ENCODE results near the gene IFITM1. TPM values are rescaled to one million over a fixed set of nuclear protein-coding genes. Genes with fewer than 3 reads are reported as not detected.

The IFITM1 gene
- 0.09 and 0.65 TPM in 2 replicates for total RNA-seq

DNA sequence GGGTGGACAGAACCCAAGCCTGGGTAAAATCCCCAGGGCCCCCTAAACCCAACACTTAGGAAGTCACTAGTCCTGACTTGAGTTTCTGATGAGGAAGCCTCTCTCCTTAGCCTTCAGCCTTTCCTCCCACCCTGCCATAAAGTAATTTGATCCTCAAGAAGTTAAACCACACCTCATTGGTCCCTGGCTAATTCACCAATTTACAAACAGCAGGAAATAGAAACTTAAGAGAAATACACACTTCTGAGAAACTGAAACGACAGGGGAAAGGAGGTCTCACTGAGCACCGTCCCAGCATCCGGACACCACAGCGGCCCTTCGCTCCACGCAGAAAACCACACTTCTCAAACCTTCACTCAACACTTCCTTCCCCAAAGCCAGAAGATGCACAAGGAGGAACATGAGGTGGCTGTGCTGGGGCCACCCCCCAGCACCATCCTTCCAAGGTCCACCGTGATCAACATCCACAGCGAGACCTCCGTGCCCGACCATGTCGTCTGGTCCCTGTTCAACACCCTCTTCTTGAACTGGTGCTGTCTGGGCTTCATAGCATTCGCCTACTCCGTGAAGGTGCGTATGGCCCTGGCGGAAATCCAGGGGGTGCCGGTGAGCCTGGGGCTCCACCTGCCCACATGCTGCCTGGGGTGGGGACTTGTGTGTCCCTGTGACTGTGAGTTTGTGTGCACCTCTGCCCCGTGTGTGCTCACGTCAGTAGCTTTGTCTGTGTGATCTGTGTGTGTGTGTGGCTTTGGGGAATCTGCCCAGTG is at the start of gene IFITM1:
IFITM1 (plus strand) TSS at position 254 of the 767 bp plus-strand sequence; CDS start at position 385, 131 bp downstream.

DNA sequence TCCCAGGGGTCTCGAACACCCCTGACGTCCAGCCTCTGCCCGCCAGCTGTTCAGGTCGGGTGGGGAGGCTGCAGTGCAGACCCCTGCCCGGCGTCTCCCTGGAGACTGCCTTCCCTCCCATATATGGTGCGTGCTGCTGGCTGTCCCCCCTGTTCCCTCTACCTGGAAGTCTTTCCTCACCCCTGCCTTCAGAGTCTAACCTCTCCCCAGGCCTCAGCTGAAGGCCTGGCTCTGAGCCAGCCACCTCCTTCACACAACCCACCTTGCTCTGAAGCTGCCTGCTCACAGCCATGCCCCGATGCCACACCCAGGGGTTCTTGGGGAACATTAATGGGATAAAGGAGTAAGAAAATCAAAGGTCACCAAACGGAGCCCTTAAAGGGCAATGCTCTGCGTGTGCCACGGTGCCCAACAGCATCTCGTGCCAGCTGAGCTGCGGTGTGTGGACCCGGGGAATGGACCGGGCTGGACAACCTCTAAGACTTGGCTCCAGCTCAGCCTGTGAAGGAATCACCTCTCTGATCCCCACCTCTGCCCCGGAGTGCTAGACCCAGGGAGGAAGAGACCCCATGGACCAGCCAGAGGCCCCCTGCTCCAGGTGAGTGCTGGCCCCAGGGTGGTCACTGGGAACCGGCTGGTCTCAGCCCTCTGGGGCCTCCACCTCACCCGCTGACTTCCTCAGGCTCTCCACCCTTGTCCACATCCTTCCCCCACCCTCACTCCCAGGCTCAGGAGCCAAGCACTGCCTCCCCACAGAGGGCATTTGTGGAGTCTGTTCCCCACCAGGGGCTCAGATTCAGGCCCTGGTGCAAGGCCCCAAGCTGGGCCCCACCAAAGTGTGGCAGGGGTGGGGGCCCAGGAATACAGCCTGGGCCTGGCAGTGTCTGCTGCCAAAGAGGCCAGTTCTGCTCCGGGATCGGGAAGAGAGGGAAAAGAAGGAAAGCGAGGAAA is 35.6 kb upstream of the IFITM1 start, which contains the start of gene NLRP6:
NLRP6 (plus strand) TSS at position 407 of the 951 bp plus-strand sequence; CDS start at position 570, 163 bp downstream.

DNA sequence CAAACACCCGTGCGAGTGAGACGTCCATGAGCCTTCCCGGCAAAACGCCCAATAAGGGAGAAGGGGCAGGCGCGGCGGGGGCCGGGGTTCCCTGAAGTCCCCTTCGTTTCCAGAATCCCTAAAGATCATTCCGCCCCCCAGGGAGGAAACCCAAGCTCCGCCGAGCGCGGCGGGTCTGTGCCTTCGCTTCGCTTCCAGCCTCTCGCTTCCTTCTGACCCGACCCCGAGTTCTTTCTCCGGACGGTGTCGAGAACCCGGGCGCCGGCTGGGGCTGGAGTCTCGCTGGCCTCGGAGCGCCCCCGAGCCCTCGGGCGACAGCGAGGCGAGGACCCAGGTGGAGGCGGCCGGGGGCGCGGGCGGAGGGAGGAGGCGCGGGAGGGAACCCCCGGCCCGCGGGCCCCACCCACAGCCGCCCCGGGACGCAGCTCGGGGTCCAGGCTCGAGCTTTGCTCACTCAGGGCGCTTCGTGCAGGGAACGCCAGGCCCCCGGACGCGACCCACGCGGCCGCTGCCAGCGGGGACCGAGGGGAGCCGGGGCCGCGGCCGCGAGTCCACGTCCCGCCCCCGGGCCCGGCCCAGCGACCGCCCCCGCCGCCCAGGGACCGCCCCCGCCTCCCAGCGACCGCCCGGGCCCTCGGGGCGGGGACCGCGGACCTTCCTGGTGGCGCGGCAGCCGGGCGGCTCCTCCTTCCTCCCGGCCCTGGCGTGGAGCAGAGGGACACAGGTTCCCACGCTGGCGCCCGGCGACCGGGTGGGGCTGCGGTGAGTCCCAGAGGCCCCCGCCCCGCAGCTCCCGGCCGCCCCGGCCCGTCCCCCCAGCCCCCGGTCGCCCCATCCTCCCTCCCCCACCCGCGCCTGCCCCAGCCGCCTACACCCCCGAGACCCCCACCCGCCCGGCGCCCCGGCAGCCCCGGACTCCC is 25.1 kb upstream of the IFITM1 start, which contains the start of gene PGGHG:
PGGHG (plus strand) TSS at position 649 of the 920 bp plus-strand sequence. CDS start 691 bp downstream, outside the sequence.

DNA sequence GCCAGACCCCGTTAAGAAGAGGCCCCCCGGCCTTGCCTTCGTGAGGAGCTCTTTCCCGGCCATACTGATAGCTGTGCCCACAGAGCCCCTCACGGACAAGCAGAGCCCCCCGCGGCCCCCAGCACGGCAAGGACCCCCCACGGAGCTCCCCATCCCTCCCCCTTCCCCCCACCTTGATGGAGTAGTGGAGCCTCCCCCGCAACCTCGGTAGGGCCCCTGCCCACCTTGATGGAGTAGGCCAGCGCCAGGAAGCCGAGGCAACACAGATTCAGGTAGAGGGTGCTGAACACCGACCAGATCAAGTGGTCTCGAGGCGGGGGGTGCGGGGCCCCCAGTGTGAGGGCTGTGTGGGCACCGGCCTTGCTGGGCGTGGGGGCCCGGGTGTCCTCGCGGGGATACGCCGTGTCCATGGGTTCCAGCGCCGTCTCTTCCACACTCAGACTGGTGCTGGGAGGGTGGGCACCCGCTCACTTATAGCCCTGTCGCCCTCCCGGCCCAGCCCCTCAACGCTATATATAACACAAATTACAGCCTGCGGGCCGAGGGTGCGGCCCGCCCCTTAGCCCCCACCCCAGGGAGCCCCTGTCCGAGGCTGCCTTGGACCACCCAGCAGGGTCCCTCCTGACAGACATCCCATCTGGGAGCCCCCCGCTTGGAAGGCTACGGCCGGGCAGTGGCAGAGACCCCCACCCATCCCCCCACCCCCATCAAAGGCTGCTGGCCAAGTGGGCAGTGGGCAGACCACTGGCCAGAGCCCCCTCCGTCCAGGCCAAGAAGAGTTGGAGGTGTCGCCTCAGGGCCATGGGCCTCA is 14.6 kb upstream of the IFITM1 start, which contains the start of gene IFITM5:
IFITM5 (minus strand) TSS at position 446 of the 811 bp plus-strand sequence; CDS start at position 410, 36 bp downstream.

DNA sequence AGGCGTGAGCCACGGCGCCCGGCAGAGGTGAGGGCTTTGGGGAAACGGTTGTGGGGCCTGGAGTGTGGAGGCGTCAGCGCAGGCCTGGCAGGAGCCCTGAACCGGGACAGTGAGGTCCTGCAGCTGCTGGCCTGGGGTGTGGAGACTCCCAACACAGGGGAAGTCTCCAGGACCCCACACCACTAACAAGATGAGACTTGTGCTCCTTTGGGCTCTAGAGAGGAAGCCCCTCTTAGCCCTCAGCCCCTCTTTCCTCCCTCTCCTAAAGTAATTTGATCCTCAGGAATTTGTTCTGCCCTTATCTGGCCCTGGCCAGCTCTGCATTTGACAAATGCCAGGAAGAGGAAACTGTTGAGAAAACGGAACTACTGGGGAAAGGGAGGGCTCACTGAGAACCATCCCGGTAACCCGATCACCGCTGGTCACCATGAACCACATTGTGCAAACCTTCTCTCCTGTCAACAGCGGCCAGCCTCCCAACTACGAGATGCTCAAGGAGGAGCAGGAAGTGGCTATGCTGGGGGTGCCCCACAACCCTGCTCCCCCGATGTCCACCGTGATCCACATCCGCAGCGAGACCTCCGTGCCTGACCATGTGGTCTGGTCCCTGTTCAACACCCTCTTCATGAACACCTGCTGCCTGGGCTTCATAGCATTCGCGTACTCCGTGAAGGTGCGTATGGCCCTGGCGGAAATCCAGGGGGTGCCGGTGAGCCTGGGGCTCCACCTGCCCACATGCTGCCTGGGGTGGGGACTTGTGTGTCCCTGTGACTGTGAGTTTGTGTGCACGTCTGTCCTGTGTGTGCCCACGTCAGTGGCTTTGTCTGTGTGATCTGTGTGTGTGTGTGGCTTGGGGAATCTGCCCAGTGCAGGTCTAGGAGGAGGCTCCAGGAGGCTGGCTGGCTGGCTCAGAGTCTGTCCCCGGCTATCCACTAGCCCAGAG is 5.8 kb upstream of the IFITM1 start, which contains the start of gene IFITM2:
IFITM2 (plus strand) TSS at position 51 of the 943 bp plus-strand sequence; CDS start at position 428, 377 bp downstream.

Other genes with a start within 250 kb of the IFITM1 start
- not detected in 2 replicates for gene SCGB1C1, start 121.0 kb upstream of the IFITM1 start, total RNA-seq
- gene BET1L, start 106.6 kb upstream of the IFITM1 start, total RNA-seq: 11.1 and 15.3 TPM in 2 replicates
- 102 and 143 TPM in 2 replicates for gene RIC8A, start 106.3 kb upstream of the IFITM1 start, total RNA-seq
- gene SIRT3, start 77.7 kb upstream of the IFITM1 start, total RNA-seq: 9.2 TPM in 2 replicates
- gene PSMD13, start 77.1 kb upstream of the IFITM1 start, total RNA-seq: 163 and 176 TPM in 2 replicates
- not detected in 2 replicates for gene NLRP6, start 35.6 kb upstream of the IFITM1 start, total RNA-seq
- 10.0 and 10.5 TPM in 2 replicates for gene PGGHG, start 24.9 kb upstream of the IFITM1 start, total RNA-seq
- not detected in 2 replicates for gene IFITM5, start 14.5 kb upstream of the IFITM1 start, total RNA-seq
- gene IFITM2, start 6.2 kb upstream of the IFITM1 start, total RNA-seq: 29.4 and 39.2 TPM in 2 replicates
- 33.5 and 44.5 TPM in 2 replicates for gene IFITM3, start 6.8 kb downstream of the IFITM1 start, total RNA-seq
- gene B4GALNT4, start 55.5 kb downstream of the IFITM1 start, total RNA-seq: 0.09 and 1.4 TPM in 2 replicates
- gene PKP3, start 80.2 kb downstream of the IFITM1 start, total RNA-seq: 0.11 and 0.26 TPM in 2 replicates
- 32.7 and 35.2 TPM in 2 replicates for gene SIGIRR, start 101.0 kb downstream of the IFITM1 start, total RNA-seq
- 0.69 and 0.76 TPM in 2 replicates for gene ANO9, start 128.0 kb downstream of the IFITM1 start, total RNA-seq
- 31.1 TPM in 2 replicates for gene PTDSS2, start 136.2 kb downstream of the IFITM1 start, total RNA-seq
- 187 and 237 TPM in 2 replicates for gene RNH1, start 193.2 kb downstream of the IFITM1 start, total RNA-seq
- 34.2 and 39.2 TPM in 2 replicates for gene HRAS, start 221.5 kb downstream of the IFITM1 start, total RNA-seq
- 0.34 and 0.43 TPM in 2 replicates for gene LRRC56, start 223.5 kb downstream of the IFITM1 start, total RNA-seq
- gene LMNTD2, start 246.7 kb downstream of the IFITM1 start, total RNA-seq: 1.5 and 1.7 TPM in 2 replicates
- gene RASSF7, start 246.9 kb downstream of the IFITM1 start, total RNA-seq: 9.2 and 19.1 TPM in 2 replicates

Measured in dermis lymphatic vessel endothelial cell (primary cell).